Tibial artery (tissue), 4 donors: ENCODE results near the gene TRIB2.

ENCODE experiments used
- DNase-seq, 2 donors: peaks; one replicate each; pipeline ENCODE4 v3.0.0-alpha.2; 2019
- H3K27ac ChIP-seq, 2 donors: fragments of 200-600 bp; sonication (generic) in 1 of 2; 1 replicate in 1 of 2; 2 replicates in 1 of 2; pipeline ENCODE4 v1.5.1; 2018 to 2019; ENCODE audit warnings: mild to moderate bottlenecking in 1 of 2
- H3K27me3 ChIP-seq, 2 donors: fragments of 200-600 bp; sonication (generic) in 1 of 2; one replicate each; pipeline versions ENCODE4 v1.5.1 to v1.6.0; 2016 to 2019
- H3K36me3 ChIP-seq, 3 donors: fragments of 200-600 bp; sonication (generic) in 2 of 3; one replicate each; pipeline ENCODE4 v1.5.1; 2016 to 2019; ENCODE audit warnings: mild to moderate bottlenecking in 2 of 3
- H3K4me1 ChIP-seq, 4 donors: fragments of 200-600 bp; sonication (generic) in 2 of 4; 1 replicate in 3 of 4; 2 replicates in 1 of 4; pipeline ENCODE4 v1.5.1; 2016 to 2019
- H3K4me3 ChIP-seq, 2 donors: fragments of 200-600 bp; sonication (generic) in 1 of 2; 1 replicate in 1 of 2; 2 replicates in 1 of 2; pipeline ENCODE4 v1.5.1; 2018 to 2019; ENCODE audit warnings: mild to moderate bottlenecking in 2 of 2
- H3K9me3 ChIP-seq, 3 donors: fragments of 200-600 bp; sonication (generic) in 1 of 3; one replicate each; pipeline ENCODE4 v1.5.1; 2016 to 2019
- CTCF ChIP-seq, 2 experiments: fragments of 200-600 bp in 1 of 2; fragments of 450-650 bp in 1 of 2; IDR thresholded peaks; one replicate each; pipeline ENCODE4 v1.5.1; 2017 to 2019; ENCODE audit warnings: antibody characterized with exemption in 2 of 2, mild to moderate bottlenecking in 1 of 2, moderate library complexity in 1 of 2
- intact Hi-C: fragments of 100-400 bp; cut with DNase I; formaldehyde crosslinking; loops from one replicate; pipeline ENCODE4 v1.15.0; 2023; ENCODE audit warnings: low total_unique reads

Gene TRIB2

GRCh38 chr2:12718015-12718671 lies 1.4 kb downstream of the TRIB2 start:
- TF ChIP-seq CTCF (IDR thresholded peaks at IDR 0.05), result no peak

GRCh38 chr2:12718711-12719399 lies 2.1 kb downstream of the TRIB2 start:
- H3K27ac ChIP-seq, result peak overlapping the region; percentile 91 to 93
- intact Hi-C loops, result loop anchor here (5.0 to 10.0 kb wide), 6 partner anchors 162 to 857 kb away; no protein-coding TSS in a partner anchor
- TF ChIP-seq CTCF (IDR thresholded peaks at IDR 0.05), result no peak

More at GRCh38 chr2:12718015-12718671, 1.4 kb downstream of the TRIB2 start:
- H3K27ac ChIP-seq, result peak overlapping the region; percentile 91 to 93
- peaks cover 0 to 2% (median 0%) of the 10 kb centered on the region in 3 donors for H3K36me3 ChIP-seq
- DNase-seq, result peak in 1 of 2 donors; percentile 72
- no peaks in the 10 kb centered on the region for H3K27me3 ChIP-seq
- H3K9me3 ChIP-seq, result no peaks in the 10 kb centered on the region
- H3K4me1 ChIP-seq, result peaks cover 3 to 66% (median 34%) of the 10 kb centered on the region in 4 donors
- intact Hi-C loops, result loop anchor here (5.0 to 10.0 kb wide), 6 partner anchors 161 to 856 kb away; no protein-coding TSS in a partner anchor
- peak overlapping the region; percentile 80 to 89 for H3K4me3 ChIP-seq

GRCh38 chr2:12719400-12720277 lies 2.9 kb downstream of the TRIB2 start:
- DNase-seq, result no peak
- H3K4me1 ChIP-seq, result peaks cover 0 to 56% (median 35%) of the 10 kb centered on the region in 4 donors
- intact Hi-C loops, result loop anchor here (5.0 to 10.0 kb wide), 8 partner anchors 85 to 857 kb away; no protein-coding TSS in a partner anchor

More at GRCh38 chr2:12718711-12719399, 2.1 kb downstream of the TRIB2 start:
- peak overlapping the region; percentile 80 to 89 for H3K4me3 ChIP-seq
- H3K27me3 ChIP-seq, result no peaks in the 10 kb centered on the region
- H3K4me1 ChIP-seq, result peaks cover 3 to 64% (median 38%) of the 10 kb centered on the region in 4 donors
- no peaks in the 10 kb centered on the region for H3K9me3 ChIP-seq
- DNase-seq, result no peak
- H3K36me3 ChIP-seq, result peaks cover 0 to 8% (median 7%) of the 10 kb centered on the region in 3 donors

GRCh38 chr2:12720278-12720620 lies 3.5 kb downstream of the TRIB2 start:
- Histone ChIP-seq H3K27me3 (no peaks in the 10 kb centered on the region), H3K27ac (peak overlapping the region in 1 of 2 donors; percentile 9), H3K4me1 (peaks cover 0 to 55% (median 29%) of the 10 kb centered on the region in 4 donors), H3K36me3 (peaks cover 6 to 19% (median 17%) of the 10 kb centered on the region in 3 donors), H3K9me3 (no peaks in the 10 kb centered on the region), H3K4me3 (peak overlapping the region; percentile 80 to 89)
- no peak for DNase-seq
- no peak for TF ChIP-seq CTCF (IDR thresholded peaks at IDR 0.05)
- intact Hi-C loops, result loop anchor here (5.0 to 10.0 kb wide), 2 partner anchors 85 to 287 kb away; no protein-coding TSS in a partner anchor

More at GRCh38 chr2:12719400-12720277, 2.9 kb downstream of the TRIB2 start:
- peaks cover under 1 to 15% (median 14%) of the 10 kb centered on the region in 3 donors for H3K36me3 ChIP-seq
- no peaks in the 10 kb centered on the region for H3K27me3 ChIP-seq
- TF ChIP-seq CTCF (IDR thresholded peaks at IDR 0.05), result no peak
- peak overlapping the region; percentile 91 to 93 for H3K27ac ChIP-seq
- H3K9me3 ChIP-seq, result no peaks in the 10 kb centered on the region
- H3K4me3 ChIP-seq, result peak overlapping the region; percentile 80 to 89
